Choroid plexus epithelial cell (primary cell): ENCODE data around the gene POLE4.

ENCODE experiments used
- DNase-seq: peaks from one replicate; pipeline ENCODE4 v3.0.0-alpha.2; 2010; ENCODE audit warnings: low read depth
- H3K4me3 ChIP-seq: 2 replicates; pipeline ENCODE4 v1.5.1; 2011; ENCODE audit warnings: low read depth, mild to moderate bottlenecking, control low read depth, low read length, moderate library complexity
- CTCF ChIP-seq: conservative IDR thresholded peaks from 2 replicates; pipeline ENCODE4 v1.5.1; 2011; ENCODE audit warnings: low read depth, mild to moderate bottlenecking, control low read depth, inconsistent platforms, low read length, moderate library complexity

POLE4 gene

GRCh38 chr2:75006041-75006440 is 47.6 kb downstream of the POLE4 start:
- TF ChIP-seq CTCF: no peak

GRCh38 chr2:75007061-75007460 is 48.6 kb downstream of the POLE4 start:
- no peak for TF ChIP-seq CTCF
- no peak for DNase-seq

More at GRCh38 chr2:75006041-75006440, 47.6 kb downstream of the POLE4 start:
- DNase-seq: no peak
- no peak overlapping the region for H3K4me3 ChIP-seq

GRCh38 chr2:75007819-75008218 is 49.4 kb downstream of the POLE4 start:
- no peak overlapping the region for H3K4me3 ChIP-seq
- DNase-seq: no peak
- TF ChIP-seq CTCF: no peak

More at GRCh38 chr2:75007061-75007460, 48.6 kb downstream of the POLE4 start:
- H3K4me3 ChIP-seq: no peak overlapping the region

- no peak for TF ChIP-seq CTCF
- no peak for DNase-seq
- H3K4me3 ChIP-seq: no peak overlapping the region
These were observed 52.1 kb downstream of the POLE4 start for GRCh38 chr2:75010571-75010970.

- no peak for TF ChIP-seq CTCF
- H3K4me3 ChIP-seq: no peak overlapping the region
- no peak for DNase-seq
These were observed 53.6 kb downstream of the POLE4 start for GRCh38 chr2:75012080-75012479.

GRCh38 chr2:75018162-75018561 is 59.7 kb downstream of the POLE4 start:
- no peak overlapping the region for H3K4me3 ChIP-seq
- TF ChIP-seq CTCF: no peak
- DNase-seq: no peak
